Right lobe of liver (tissue), 4 donors: ENCODE measurements around the gene ACAD11.

ENCODE experiments used
- CTCF ChIP-seq, 4 donors: fragments of 200-600 bp in 3 of 4; fragments of 450-650 bp in 1 of 4; IDR thresholded peaks; one replicate each; pipeline versions ENCODE4 v1.5.1 to v1.8.0; 2016 to 2022; ENCODE audit warnings: antibody characterized with exemption in 4 of 4, mild to moderate bottlenecking in 2 of 4
- POLR2A ChIP-seq: fragments of 450-650 bp; IDR thresholded peaks from one replicate; pipeline ENCODE4 v1.6.1; 2017; ENCODE audit warnings: antibody characterized with exemption, mild to moderate bottlenecking
- donor health status: DM: no; HTN: no; CAD: no.
- donor health status: DM: no; HTN: no; CAD: no.
- donor health status: DM: no; HTN: yes; CAD: no.

- TF ChIP-seq CTCF (IDR thresholded peaks at IDR 0.05) (no peak), POLR2A (peak; percentile 11)
Observed at GRCh38 chr3:132660052-132660810, 622 bp upstream of the ACAD11 start, which contains the start of gene UBA5.
